Suprapubic skin (tissue), 4 donors: Measurements from ENCODE around the gene RERE. TPM values are rescaled to one million over a fixed set of nuclear protein-coding genes. Genes with fewer than 3 reads are reported as not detected.
A peak's percentile ranks its signal among the peaks of the same experiment; 100 is the strongest.

Source experiments
- DNase-seq, 2 donors: peaks; one replicate each; pipeline ENCODE4 v3.0.0-alpha.2; 2019; ENCODE audit warnings: low spot score in 2 of 2
- H3K27ac ChIP-seq: fragments of 200-600 bp; sonication (generic); one replicate; pipeline ENCODE4 v1.5.1; 2019
- H3K27me3 ChIP-seq: fragments of 200-600 bp; sonication (generic); one replicate; pipeline ENCODE4 v1.5.1; 2019
- H3K36me3 ChIP-seq: fragments of 200-600 bp; sonication (generic); one replicate; pipeline ENCODE4 v1.5.1; 2019
- H3K4me1 ChIP-seq: fragments of 200-600 bp; sonication (generic); one replicate; pipeline ENCODE4 v1.5.1; 2019
- H3K4me3 ChIP-seq: fragments of 200-600 bp; sonication (generic); one replicate; pipeline ENCODE4 v1.5.1; 2019; ENCODE audit warnings: mild to moderate bottlenecking
- H3K9me3 ChIP-seq: fragments of 200-600 bp; sonication (generic); one replicate; pipeline ENCODE4 v1.5.1; 2019
- EP300 ChIP-seq: sonication (generic); formaldehyde crosslinking; IDR thresholded peaks from one replicate; pipeline ENCODE4 v1.6.1; 2017; ENCODE audit warnings: antibody characterized with exemption
- POLR2A ChIP-seq, 2 donors: fragments of 450-650 bp; IDR thresholded peaks; one replicate each; pipeline ENCODE4 v1.6.1; 2017; ENCODE audit warnings: antibody characterized with exemption in 2 of 2, mild to moderate bottlenecking in 2 of 2, moderate library complexity in 2 of 2
- POLR2AphosphoS5 ChIP-seq, 3 donors: sonication (generic); formaldehyde crosslinking; IDR thresholded peaks; one replicate each; pipeline ENCODE4 v1.6.1; 2017; ENCODE audit warnings: antibody characterized with exemption in 3 of 3
- WGBS: methylation state at CpG from one replicate; pipeline ENCODE4 v1.1.5; 2018; 5-methylcytosine and 5-hydroxymethylcytosine counted together
- total RNA-seq, 4 donors: library from RNA; depleted of rRNA; stranded (reverse); fragments of >200 nt; gene quantifications; one replicate each; pipeline ENCODE4 v1.1.0, GENCODE V29; 2016
- TF ChIP-seq, protein P1 (sequence below), 2 donors: fragments of 200-600 bp in 1 of 2; fragments of 450-650 bp in 1 of 2; sonication (generic) in 1 of 2; IDR thresholded peaks; one replicate each; pipeline ENCODE4 v1.5.1; 2016 to 2019; ENCODE audit warnings: antibody characterized with exemption in 2 of 2, mild to moderate bottlenecking in 1 of 2, moderate library complexity in 1 of 2

RERE gene
- total RNA-seq, 4 donors from 2014 or later = 43.4 to 113 (median 83.3) TPM

DNA sequence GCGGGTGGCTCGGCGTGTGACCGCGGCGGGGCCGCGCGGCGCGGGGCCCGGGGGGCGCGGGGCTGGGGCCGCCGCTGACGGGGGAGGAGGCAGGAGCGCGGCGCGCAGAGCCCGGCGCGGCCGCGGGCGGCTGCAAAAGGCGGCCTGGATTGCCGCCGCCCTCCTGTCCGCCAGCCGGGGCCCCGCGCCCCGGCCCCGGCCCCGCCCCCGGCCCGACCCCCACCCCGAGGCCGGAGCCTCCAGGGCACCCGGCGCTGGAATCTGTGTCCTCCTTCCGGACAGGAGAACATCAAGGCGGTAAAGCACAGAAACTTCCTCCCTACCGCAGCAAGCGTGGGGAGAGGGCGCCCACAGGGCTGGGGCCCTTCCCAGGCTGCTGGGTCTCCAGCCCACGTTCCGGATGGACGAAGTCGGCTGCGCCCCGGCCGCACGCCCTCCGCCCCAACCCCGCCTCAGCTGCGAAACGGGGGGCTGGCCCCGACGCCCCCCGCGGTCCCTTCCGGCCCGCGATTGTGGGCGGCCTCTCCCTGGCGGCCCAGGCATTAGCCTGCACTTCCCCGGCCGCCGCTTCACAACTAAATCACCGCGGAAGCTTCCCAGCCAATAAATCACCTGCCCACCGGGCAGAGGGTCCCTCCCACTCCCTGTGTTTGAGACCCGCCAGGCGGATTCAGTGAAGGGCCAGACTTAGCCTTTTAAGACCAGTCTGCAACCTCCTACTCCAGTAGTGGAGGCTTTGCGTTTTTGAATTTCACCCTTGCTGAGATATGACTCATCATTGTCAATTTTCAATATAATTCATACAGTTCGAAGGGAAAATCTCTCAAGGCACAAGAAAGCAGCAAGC lies 393.5 kb downstream of the RERE start:
- 0% methylated on average over 6 of the region's 79 CpGs for WGBS
- Histone ChIP-seq H3K9me3 (no peaks in the 10 kb centered on the region), H3K4me1 (peaks cover 50% of the 10 kb centered on the region), H3K4me3 (peak overlapping the region; percentile 95), H3K27ac (peak overlapping the region; percentile 100), H3K27me3 (no peaks in the 10 kb centered on the region), H3K36me3 (peaks cover 12% of the 10 kb centered on the region)
- TF ChIP-seq POLR2AphosphoS5 (IDR thresholded peaks at IDR 0.05) = no peak
- TF ChIP-seq EP300 = no peak
- TF ChIP-seq, protein P1, sequence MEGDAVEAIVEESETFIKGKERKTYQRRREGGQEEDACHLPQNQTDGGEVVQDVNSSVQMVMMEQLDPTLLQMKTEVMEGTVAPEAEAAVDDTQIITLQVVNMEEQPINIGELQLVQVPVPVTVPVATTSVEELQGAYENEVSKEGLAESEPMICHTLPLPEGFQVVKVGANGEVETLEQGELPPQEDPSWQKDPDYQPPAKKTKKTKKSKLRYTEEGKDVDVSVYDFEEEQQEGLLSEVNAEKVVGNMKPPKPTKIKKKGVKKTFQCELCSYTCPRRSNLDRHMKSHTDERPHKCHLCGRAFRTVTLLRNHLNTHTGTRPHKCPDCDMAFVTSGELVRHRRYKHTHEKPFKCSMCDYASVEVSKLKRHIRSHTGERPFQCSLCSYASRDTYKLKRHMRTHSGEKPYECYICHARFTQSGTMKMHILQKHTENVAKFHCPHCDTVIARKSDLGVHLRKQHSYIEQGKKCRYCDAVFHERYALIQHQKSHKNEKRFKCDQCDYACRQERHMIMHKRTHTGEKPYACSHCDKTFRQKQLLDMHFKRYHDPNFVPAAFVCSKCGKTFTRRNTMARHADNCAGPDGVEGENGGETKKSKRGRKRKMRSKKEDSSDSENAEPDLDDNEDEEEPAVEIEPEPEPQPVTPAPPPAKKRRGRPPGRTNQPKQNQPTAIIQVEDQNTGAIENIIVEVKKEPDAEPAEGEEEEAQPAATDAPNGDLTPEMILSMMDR (IDR thresholded peaks at IDR 0.05) = no peak
- peak in 1 of 2 donors; percentile 9 for TF ChIP-seq POLR2A (IDR thresholded peaks at IDR 0.05)
- DNase-seq = peak in 1 of 2 donors; percentile 78

DNA sequence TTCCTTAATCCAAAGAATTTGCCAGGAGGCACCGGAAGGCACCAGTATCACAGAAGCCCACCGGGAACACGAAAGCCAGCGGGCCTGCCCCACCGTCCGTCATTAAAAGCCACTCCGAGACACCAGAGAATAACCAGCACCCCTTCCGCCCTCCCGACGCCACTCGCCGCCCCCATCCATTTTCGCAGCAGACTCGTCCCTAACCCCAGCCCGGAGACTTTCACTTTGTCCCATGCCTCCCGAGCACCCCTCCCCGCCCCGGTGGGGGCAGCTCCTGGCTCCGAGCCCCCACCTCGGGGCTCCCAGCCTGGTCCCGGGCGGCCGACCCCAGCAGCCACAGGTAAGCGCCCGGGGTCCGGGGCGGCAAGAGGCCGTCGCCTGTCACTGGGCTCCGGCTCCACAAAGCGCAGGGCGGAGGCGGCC lies 394.2 kb downstream of the RERE start:
- Histone ChIP-seq H3K4me1 (peaks cover 56% of the 10 kb centered on the region), H3K27ac (peak overlapping the region; percentile 100), H3K9me3 (no peaks in the 10 kb centered on the region), H3K36me3 (peaks cover 18% of the 10 kb centered on the region), H3K27me3 (no peaks in the 10 kb centered on the region), H3K4me3 (peak overlapping the region; percentile 95)
- under 1% methylated on average over 27 of the region's 33 CpGs for WGBS
- TF ChIP-seq POLR2A (IDR thresholded peaks at IDR 0.05) (no peak), POLR2AphosphoS5 (IDR thresholded peaks at IDR 0.05) (peak in 1 of 3 donors; percentile 32)
- peak in 1 of 2 donors; percentile 75 for DNase-seq

DNA sequence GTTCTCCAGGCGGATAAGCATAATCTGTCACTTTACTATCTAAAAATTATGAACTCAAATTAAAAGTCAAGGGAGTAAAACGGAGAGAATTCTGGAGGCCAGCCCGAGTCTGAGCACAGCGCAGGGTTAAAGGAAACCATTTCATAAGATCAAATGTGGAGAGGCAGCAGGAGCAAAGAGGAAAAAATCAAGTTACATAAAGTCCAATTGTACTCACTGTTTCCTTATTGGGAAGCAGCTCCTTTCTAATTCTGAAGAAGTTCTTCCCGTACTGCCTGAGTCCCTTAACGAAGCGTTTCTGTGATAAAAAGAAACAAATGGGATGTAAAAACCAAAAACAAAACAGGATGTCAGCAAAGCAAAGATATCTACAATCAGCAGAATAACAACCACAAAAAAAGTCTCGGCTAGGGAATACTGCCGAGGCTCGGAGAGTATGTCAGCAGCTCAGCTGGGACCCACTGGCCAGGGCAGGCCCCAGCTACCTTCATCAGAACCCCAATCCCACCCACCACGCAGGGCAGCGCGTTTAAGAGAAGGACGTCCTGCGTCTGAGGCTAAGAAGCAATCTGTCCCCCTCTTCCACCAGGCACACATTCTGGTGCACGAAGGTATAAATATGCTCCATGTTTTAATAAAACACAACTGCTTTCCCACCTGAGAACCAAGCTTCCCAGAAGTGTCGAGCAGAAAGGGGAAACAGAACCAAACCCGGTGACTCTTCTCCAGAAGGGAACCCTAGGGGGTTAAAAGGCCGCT lies 394.8 kb downstream of the RERE start:
- H3K27ac ChIP-seq = peak overlapping the region; percentile 100
- 1% methylated on average over 19 of the region's 19 CpGs for WGBS
- DNase-seq = no peak
- H3K9me3 ChIP-seq = no peaks in the 10 kb centered on the region
- peak overlapping the region; percentile 95 for H3K4me3 ChIP-seq
- TF ChIP-seq, protein P1 (IDR thresholded peaks at IDR 0.05) = no peak
- no peak for TF ChIP-seq POLR2AphosphoS5 (IDR thresholded peaks at IDR 0.05)
- TF ChIP-seq POLR2A (IDR thresholded peaks at IDR 0.05) = no peak
- TF ChIP-seq EP300 = no peak
- peaks cover 62% of the 10 kb centered on the region for H3K4me1 ChIP-seq
- no peaks in the 10 kb centered on the region for H3K27me3 ChIP-seq
- peaks cover 19% of the 10 kb centered on the region for H3K36me3 ChIP-seq

DNA sequence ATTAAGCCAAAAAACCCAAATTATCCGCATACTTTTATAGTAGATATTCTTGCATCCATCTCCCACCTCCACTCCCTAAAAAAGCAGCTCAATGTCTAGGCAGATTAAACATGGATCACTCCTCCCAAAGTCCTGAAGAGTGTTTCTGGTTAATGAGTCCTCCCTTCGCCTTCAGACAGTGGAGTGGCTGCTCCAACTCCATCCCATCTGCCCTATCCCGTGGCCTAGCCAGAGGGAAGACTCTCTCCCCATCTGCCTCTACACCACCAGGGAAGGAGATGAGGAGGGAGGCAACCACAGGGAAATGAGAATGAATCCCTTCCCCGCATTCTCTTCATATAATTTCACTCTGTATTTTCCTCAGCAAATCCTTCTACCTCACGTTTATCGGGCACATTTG lies 395.7 kb downstream of the RERE start:
- peak overlapping the region; percentile 100 for H3K27ac ChIP-seq
- H3K4me1 ChIP-seq = peaks cover 72% of the 10 kb centered on the region
- H3K36me3 ChIP-seq = peaks cover 24% of the 10 kb centered on the region
- no peaks in the 10 kb centered on the region for H3K27me3 ChIP-seq
- H3K4me3 ChIP-seq = peak overlapping the region; percentile 95
- no peak for TF ChIP-seq POLR2AphosphoS5 (IDR thresholded peaks at IDR 0.05)
- no peak for TF ChIP-seq EP300
- TF ChIP-seq, protein P1 (IDR thresholded peaks at IDR 0.05) = no peak
- no peak for TF ChIP-seq POLR2A (IDR thresholded peaks at IDR 0.05)
- WGBS = 23% methylated on average over 6 of the region's 6 CpGs
- DNase-seq = no peak
- no peaks in the 10 kb centered on the region for H3K9me3 ChIP-seq

DNA sequence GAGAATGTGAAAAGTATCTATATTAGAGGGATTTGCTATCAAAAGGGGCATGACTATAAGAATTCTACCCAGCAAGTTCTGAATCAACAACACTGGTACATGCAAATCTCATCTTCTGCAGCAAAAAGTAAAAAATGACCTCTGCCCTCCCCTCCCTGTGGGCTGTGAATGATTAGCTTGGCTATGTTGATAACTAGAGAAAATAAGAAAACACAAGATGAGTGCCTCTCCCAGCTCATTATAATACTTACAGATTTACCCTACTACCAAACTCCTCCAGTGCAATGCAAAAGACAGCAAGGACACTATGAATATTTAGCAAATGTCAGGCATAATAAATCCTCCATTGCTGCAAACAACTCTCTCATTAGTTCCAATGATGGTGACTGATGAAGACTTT lies 397.1 kb downstream of the RERE start:
- TF ChIP-seq, protein P1 (IDR thresholded peaks at IDR 0.05) = no peak
- TF ChIP-seq POLR2A (IDR thresholded peaks at IDR 0.05) = no peak
- TF ChIP-seq POLR2AphosphoS5 (IDR thresholded peaks at IDR 0.05) = no peak
- no peak for TF ChIP-seq EP300
- Histone ChIP-seq H3K27me3 (no peaks in the 10 kb centered on the region), H3K4me1 (peaks cover 78% of the 10 kb centered on the region), H3K36me3 (peaks cover 27% of the 10 kb centered on the region), H3K27ac (peak overlapping the region; percentile 100), H3K9me3 (no peaks in the 10 kb centered on the region), H3K4me3 (peak overlapping the region; percentile 95)
- no peak for DNase-seq
